Measurements from ENCODE around the gene BCAS3.

BCAS3 gene

DNA sequence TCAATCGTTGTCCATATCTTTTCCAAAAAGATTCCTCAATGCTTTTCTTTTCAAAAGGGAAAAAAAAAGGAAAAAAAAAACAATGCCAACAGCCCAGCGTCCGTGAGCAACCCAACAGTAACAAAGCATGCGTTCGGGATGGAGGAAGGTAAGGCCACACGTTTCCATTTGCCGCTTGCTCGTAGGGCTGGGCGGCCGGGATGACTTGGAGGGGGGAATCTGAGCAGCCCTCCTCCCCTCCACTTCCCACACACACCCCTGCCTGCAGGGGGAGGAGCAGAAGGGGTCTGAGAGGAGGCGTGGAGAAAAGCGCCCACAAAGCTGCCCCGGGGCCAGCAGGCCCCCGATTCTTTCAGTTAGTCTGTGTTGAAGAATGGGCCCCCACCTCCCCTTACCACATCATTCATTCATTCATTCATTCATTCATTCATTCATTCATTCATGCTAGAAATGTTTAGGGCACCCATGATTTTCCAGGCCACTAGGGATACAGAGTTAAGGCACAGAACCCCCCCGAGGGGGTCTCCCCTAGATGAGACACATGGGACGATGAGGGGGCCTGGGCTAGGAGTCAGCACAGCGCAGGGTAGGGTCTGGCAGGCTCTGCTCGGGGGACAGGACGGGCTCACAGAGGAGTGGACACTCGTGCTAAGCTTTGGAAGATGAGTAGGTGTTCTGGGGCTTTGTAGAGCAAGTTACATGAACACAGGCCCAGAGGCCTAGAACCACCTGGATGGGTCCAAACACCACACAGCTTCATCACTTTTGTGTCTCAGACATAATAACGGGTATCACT lies 711.1 kb downstream of the BCAS3 start:
- Histone ChIP-seq H3K9ac (ENCODE audit: low read length) (no peak overlapping the region), H3K9me3 (ENCODE audit: insufficient read depth, low read length) (no peaks in the 10 kb centered on the region), H3K36me3 (replicated peaks; ENCODE audit: low read depth, low read length) (no peaks in the 10 kb centered on the region), H3K27me3 (ENCODE audit: low read depth, low read length) (no peaks in the 10 kb centered on the region), H4K20me1 (ENCODE audit: insufficient read depth, low read length) (no peaks in the 10 kb centered on the region), H3K27ac (ENCODE audit: low read length) (no peak overlapping the region), H3K4me2 (ENCODE audit: low read length) (no peak overlapping the region), H3K4me3 (ENCODE audit: low read length) (no peak overlapping the region), H3K4me1 (ENCODE audit: low read length) (0 out of 2 replicates have a peak, but pooled peaks cover 3% of the 10 kb centered on the region), H3K79me2 (ENCODE audit: low read length) (no peaks in the 10 kb centered on the region), H2AFZ (ENCODE audit: low read depth, low read length) (no peak overlapping the region)
- TF ChIP-seq EZH2phosphoT487 (IDR thresholded peaks at IDR 0.05; ENCODE audit: low read depth) (no peak), CTCF (IDR thresholded peaks at IDR 0.05; ENCODE audit: low read depth, low read length) (no peak)

DNA sequence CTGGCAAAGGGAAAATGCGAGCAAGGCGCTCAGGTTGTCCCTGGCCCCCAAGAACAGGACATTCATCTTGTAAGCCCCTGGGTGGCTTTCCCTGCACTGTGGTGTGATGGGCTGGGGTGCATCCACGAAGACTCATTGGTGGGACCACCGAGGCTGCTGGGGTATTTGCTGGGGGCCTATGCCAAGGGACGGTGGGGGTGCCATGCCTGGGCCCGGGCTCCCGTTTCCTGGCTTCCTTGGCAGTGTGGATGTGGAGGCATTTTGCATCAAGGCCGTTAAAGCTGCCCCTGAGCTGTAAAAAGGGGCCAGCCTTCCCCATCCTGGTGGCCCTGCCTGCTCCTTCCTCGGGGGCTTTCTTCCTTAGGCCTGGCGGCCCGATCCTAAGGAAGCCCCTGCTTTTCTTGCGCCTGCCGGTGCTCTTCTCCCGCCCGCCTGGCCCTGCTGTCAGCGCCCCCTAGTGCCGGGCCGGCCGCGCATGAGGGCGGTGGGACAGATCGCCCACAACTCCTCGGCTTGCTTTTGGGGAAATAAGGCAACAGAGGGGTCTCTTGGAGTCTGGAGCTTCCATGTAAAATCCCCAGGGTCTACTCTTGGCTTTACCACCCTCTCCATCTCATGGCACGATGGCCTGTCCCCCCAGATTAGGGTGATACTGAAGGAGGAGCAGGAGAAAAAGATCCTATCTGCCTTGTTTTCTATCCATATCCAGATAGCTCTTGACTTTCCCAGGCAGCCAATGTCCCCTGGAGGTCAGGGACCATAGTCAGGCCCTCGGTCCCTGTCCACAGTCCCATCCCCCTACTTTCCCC lies 712.2 kb downstream of the BCAS3 start:
- Histone ChIP-seq H3K9ac (ENCODE audit: low read length) (peak overlapping the region; percentile 38; the same call in 1 of the 2 replicates), H3K27me3 (ENCODE audit: low read depth, low read length) (no peaks in the 10 kb centered on the region), H3K9me3 (ENCODE audit: insufficient read depth, low read length) (no peaks in the 10 kb centered on the region), H4K20me1 (ENCODE audit: insufficient read depth, low read length) (no peaks in the 10 kb centered on the region), H2AFZ (ENCODE audit: low read depth, low read length) (peak overlapping the region; percentile 69; the same call in 1 of the 2 replicates), H3K4me2 (ENCODE audit: low read length) (peak overlapping the region; percentile 72), H3K27ac (ENCODE audit: low read length) (no peak overlapping the region), H3K36me3 (replicated peaks; ENCODE audit: low read depth, low read length) (no peaks in the 10 kb centered on the region), H3K4me1 (ENCODE audit: low read length) (0 out of 2 replicates have a peak, but pooled peaks cover 3% of the 10 kb centered on the region), H3K79me2 (ENCODE audit: low read length) (no peaks in the 10 kb centered on the region), H3K4me3 (ENCODE audit: low read length) (peak overlapping the region; percentile 56)
- no peak for TF ChIP-seq EZH2phosphoT487 (IDR thresholded peaks at IDR 0.05; ENCODE audit: low read depth)
- TF ChIP-seq CTCF (IDR thresholded peaks at IDR 0.05; ENCODE audit: low read depth, low read length): peak; percentile 92

DNA sequence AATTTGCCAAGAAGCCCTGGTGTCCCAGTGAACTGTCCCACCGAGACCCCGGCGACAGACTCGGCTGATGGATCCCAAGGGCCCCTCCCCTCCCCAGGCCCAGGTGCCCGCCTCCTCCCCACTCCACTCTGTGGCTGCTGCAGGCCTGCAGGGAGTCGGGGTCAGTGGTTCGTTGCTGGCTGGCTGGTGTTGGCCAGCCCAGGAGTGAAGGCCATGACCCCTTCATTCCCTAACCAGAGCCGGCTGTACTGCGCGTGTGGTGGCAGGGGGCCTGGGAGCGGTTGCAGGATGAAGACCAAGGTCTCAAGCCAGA lies 712.8 kb downstream of the BCAS3 start:
- Histone ChIP-seq H3K4me2 (ENCODE audit: low read length) (peak overlapping the region; percentile 72; the same call in 1 of the 2 replicates), H3K79me2 (ENCODE audit: low read length) (no peaks in the 10 kb centered on the region), H3K9ac (ENCODE audit: low read length) (no peak overlapping the region), H3K27ac (ENCODE audit: low read length) (no peak overlapping the region), H3K4me1 (ENCODE audit: low read length) (0 out of 2 replicates have a peak, but pooled peaks cover 3% of the 10 kb centered on the region), H3K27me3 (ENCODE audit: low read depth, low read length) (no peaks in the 10 kb centered on the region), H4K20me1 (ENCODE audit: insufficient read depth, low read length) (no peaks in the 10 kb centered on the region), H3K9me3 (ENCODE audit: insufficient read depth, low read length) (no peaks in the 10 kb centered on the region), H2AFZ (ENCODE audit: low read depth, low read length) (no peak overlapping the region), H3K4me3 (ENCODE audit: low read length) (no peak overlapping the region), H3K36me3 (replicated peaks; ENCODE audit: low read depth, low read length) (no peaks in the 10 kb centered on the region)
- TF ChIP-seq CTCF (IDR thresholded peaks at IDR 0.05; ENCODE audit: low read depth, low read length) (no peak), EZH2phosphoT487 (IDR thresholded peaks at IDR 0.05; ENCODE audit: low read depth) (no peak)

All from OCI-LY3 (cell line).